ENCODE results near the gene SAMD7. TPM values are rescaled to one million over a fixed set of nuclear protein-coding genes. Genes with fewer than 3 reads are reported as not detected.
A peak's percentile ranks its signal among the peaks of the same experiment; 100 is the strongest.

Gene SAMD7
- total RNA-seq, 1 donor from 2014 or later = not detected

DNA sequence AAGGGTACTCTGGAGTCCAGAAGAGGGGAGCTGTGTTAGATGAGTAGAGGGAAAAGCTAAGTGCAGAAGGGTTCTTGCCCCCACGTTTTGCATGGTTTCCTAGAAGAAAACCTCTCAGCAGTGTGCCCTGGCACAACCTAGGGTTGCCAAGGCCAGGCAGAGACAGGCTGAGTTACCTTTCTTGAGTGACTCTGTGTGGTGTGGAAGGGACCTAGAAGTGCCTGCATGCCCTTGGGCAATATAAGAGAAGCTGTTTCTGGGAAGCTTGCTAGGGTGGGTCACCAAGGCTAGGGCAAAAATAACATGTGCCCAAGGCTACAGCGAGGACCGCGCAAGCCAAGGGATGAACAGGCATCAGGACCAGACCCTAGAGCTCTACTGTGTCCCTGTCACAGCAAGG is 3.4 kb upstream of the SAMD7 start:
- no peak for DNase-seq

DNA sequence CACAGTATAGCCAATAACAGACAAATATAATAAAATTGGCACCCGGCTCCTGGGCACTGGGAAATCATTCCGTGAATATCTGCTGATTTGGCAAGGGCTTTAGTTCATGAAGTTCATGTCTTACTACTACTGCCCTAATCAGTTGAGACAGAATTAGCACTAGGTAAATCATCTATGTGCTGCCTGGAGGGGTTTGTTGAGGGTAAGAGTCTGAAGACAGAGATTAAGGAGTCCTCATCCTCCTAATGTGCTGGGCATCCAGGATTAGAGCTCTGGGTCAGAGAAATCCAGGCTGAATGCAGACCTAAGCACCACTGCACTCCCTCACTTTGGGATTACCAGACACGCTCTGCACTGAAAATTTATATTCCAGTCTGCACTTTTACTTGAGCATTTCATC is 2.0 kb downstream of the SAMD7 start:
- no peak for DNase-seq

- peak; percentile 48 for DNase-seq
These were observed 2.9 kb downstream of the SAMD7 start for GRCh38 chr3:169914321-169914720.

DNA sequence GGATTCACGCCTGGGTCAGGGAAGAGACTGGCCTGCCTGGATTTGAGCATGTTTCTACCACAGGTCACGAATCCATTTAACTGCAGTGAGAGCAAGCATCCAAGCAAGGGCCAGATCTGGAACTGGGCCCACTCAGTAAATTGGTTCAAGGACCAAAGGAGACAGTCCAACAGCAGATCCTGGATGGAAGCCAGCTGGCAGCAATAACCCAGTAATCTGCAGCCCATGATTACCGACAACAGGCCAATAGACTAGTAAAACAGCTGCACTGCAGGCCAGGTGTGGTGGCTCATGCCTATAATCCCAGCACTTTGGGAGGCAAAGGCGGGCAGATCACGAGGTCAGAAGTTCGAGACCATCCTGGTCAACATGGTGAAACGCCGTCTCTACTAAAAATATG is 11.8 kb downstream of the SAMD7 start:
- DNase-seq = peak; percentile 34

DNA sequence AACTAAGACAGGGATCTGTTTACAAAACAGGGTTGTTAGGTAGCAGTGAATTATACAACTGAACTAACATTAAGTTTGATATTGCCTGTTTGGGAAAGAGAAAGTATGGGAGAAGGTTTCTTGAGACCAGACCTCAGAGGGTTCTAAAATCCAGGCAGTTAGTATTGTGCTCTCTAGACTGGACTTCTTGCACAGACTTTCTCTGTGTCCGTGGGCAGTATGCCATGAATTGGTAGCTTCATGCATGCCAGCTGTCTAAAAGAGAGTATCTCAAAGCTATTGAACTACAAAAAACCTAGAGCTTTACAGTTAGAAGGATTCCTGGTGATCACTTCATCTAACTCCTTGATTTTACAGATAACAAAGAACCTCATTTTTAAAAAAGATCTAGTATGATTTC is 12.5 kb downstream of the SAMD7 start:
- DNase-seq = no peak

GRCh38 chr3:169929830-169930519 is 18.6 kb downstream of the SAMD7 start:
- no peak for DNase-seq

GRCh38 chr3:169930843-169931242 is 19.5 kb downstream of the SAMD7 start:
- no peak for DNase-seq

- no peak for DNase-seq
These were observed 20.6 kb downstream of the SAMD7 start for GRCh38 chr3:169931747-169932520.

DNA sequence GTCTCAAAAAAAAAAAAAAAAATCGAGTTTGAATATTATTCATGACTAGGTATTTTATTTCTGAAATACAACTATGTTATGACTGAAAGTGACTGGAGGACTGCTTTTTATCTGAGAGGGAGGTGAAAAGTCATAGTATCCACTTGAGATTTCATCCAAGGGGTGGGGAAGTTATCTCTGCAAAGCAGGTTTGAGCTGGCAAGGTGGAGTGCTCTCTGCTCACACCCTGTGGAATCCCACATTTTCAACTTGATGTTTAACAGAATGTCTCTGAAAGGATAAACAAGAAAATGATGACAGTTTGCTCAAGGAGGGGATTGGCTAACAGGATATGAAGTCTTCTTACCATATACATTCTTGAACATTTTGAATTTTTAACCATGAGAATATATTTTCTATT is 27.9 kb downstream of the SAMD7 start:
- DNase-seq = no peak

GRCh38 chr3:169939751-169940150 is 28.4 kb downstream of the SAMD7 start:
- no peak for DNase-seq

DNA sequence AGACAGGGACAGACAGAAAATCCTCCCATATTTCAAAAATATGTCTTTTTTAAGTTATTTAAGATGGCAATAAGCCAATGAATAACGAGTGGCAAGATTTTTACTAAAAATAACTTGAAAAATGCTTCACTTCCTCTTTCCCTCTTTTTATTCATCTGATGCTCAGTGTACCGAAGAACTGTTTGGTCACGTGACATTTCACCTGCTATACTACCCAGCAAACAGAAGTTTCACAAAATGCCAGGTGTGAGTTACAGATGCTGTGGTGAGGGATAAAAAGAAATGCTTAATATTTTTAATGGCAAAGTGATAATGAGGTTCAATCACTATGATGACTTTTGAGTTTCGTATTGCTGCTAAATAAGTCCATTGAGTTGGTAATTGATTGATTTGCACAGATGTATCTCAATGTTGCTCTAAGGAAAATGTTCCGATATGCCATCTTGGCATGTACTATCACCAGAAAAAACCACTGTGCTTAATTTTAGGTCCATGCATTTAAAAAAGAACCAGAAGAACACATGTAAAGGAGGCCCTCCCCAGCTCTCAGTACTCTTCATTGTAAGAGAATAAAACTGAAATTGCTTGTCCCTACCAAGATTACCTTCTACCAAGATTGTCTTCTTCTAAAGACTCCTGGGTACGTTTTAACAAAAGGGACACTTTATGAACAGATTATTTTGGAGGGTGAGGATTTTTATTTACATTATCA is 29.3 kb downstream of the SAMD7 start:
- DNase-seq = no peak

- DNase-seq = peak; percentile 48
These were observed 33.9 kb downstream of the SAMD7 start for GRCh38 chr3:169945313-169945712.

DNA sequence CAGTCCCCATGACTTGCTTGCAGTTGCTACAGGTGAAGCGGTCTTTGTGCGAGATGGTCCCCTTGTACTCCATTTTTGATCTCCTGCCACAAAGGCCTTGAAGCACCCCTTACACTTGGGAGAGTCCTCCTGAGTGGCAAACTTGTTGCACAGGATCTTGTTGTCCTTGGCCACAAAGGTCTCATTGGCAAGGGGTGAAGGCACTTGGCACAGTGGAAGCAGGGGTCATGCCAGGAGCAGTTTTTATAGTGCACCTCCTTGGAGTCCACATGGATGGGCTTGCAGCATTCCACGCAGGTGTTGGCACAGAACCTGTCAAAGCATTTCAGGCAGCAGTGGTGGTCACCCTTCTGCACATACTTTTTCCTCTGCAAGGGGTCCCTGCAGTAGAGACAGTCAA is 35.0 kb downstream of the SAMD7 start:
- no peak for DNase-seq

GRCh38 chr3:169948559-169949448 is 37.4 kb downstream of the SAMD7 start:
- DNase-seq = no peak

DNA sequence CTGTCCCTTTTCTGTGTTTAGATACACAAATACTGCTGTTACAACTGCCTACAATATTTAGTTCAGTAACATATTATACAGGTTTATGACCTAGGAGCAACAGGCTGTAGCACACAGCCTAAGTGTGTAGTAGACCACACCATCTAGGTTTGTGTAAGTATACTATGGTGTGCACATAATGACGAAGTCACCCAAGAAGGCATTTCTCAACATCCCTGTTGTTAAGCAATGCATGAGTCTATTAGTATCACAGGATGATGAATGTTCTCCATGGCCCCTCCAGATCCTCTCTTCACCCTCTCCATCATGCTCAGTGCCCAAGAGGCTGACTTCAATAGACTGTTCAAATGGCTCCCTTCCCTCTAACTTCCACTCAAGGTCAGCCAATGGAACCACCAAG is 40.7 kb downstream of the SAMD7 start:
- no peak for DNase-seq

DNA sequence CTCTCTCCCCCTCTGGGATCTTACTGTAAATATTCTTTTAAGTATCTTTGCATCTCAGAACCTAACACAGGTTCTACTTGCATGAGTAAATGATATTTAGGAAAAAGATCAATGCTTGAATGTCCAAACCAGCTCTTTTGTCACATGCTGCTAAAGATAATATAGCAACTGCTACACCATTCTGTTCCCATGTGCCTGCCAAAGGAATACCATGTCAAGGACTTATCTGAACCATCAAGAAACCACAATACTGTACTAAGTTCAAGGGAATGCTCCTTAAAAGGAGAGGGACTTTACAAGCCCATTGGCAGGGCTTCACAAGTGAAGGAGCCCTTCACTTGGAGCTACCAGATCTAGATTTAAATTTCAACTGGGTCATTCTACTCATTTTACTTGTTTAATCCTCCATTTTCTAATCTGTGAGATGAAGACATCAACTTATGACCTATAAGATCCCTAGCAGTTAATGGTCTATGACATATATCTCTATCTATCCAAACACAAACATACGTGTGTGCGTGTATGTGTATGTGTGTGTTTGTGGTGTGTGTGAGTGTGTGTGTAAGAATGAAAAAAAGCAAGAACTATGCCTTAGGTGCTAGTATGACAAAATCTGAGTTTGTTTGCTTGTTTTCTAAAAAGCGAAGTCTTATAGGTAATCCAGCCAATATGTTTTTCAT is 42.2 kb downstream of the SAMD7 start:
- DNase-seq = no peak

- DNase-seq = no peak
These were observed 42.9 kb downstream of the SAMD7 start for GRCh38 chr3:169954142-169954756.

DNA sequence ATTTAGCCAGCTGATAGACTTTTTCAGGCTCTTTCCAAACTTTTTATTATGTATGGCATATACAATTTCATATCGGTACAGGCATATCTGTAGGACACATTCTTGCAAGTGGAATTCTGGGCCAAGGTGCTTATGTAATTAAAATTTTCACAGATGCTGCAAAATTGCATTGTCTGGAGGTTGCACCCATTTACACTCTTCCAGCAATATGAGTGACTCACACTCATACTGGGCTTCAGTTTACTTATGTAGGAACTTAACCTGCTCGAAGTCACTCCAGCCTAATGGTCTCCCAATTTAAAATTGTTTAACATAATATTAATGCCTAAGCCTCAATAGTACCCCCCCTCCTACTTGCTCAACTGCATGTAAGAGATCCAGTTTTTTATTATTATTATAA is 44.0 kb downstream of the SAMD7 start:
- no peak for DNase-seq

GRCh38 chr3:169964176-169964575 is 52.8 kb downstream of the SAMD7 start:
- no peak for DNase-seq

- no peak for DNase-seq
These were observed 54.4 kb downstream of the SAMD7 start for GRCh38 chr3:169965562-169966427.
